ENCODE data around the gene PLEKHA5.
"Not testable (repeated sequence)": the region's sequence is repeated elsewhere in the genome, so short reads cannot be mapped to it uniquely, and the experiment has no call there.

DNA sequence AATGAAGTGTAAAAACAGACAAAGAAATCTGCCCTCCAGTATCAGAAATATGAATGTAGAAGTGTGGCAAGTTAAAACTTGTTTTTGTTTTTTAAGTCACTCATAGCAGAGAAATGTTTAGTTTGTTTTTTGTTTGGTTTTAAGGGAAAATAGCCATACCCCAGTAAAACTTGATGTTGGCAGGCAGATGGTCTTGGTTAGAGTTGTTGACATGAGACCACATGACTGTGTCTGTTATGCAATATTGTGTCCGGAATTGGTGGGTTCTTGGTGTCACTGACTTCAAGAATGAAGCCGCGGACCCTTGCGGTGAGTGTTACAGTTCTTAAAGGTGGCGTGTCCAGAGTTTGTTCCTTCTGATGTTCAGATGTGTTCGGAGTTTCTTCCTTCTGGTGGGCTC is 99.5 kb downstream of the PLEKHA5 start:
- not testable (repeated sequence) for TF ChIP-seq CTCF (IDR thresholded peaks at IDR 0.05); SIN3A (IDR thresholded peaks at IDR 0.05; ENCODE audit: borderline replicate concordance, insufficient read depth, low read depth, low read length); POLR2AphosphoS5 (IDR thresholded peaks at IDR 0.05; ENCODE audit: low read depth, low read length); REST (IDR thresholded peaks at IDR 0.05; ENCODE audit: insufficient read depth in 1 of 2, low read depth in 2 of 2, low read length in 1 of 2); TCF7L2 (IDR thresholded peaks at IDR 0.05; ENCODE audit: low read depth, low read length)
